ENCODE data around the gene SPINDOC.

Gene SPINDOC

DNA sequence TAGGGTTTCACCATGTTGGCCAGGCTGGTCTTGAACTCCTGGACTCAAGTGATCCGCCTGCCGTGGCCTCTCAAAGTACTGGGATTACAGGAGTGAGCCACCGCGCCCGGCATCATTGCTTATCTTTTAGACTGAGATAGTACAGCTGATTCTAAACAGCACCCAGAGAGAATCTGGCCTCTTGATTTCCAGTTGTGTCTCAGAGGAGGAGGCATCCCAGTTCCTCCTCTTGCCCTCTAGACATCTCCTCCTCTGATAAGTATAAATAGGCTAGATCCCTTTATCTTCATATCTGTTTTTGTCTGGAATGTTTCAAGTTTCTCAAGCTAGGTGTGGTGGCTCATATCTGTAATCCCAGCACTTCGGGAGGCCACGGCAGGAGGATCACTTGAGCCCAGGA, 32.7 kb downstream of the SPINDOC start:
- H3K4me1 ChIP-seq (ENCODE audit: control insufficient read depth in 1 of 2, insufficient read depth in 2 of 2, low read length in 2 of 2) = peaks cover 24 to 49% of the 10 kb centered on the region in 2 donors
- H3K4me3 ChIP-seq (ENCODE audit: low read depth in 1 of 2, low read length in 2 of 2) = no peak overlapping the region
- H3K9me3 ChIP-seq (ENCODE audit: control insufficient read depth in 1 of 2, low read length in 2 of 2) = no peaks in the 10 kb centered on the region
- peaks cover 0 to 10% of the 10 kb centered on the region in 2 donors for H3K36me3 ChIP-seq (ENCODE audit: control insufficient read depth in 1 of 2, insufficient read depth in 2 of 2, low read length in 2 of 2)
- H3K27me3 ChIP-seq (ENCODE audit: low read depth, low read length) = no peaks in the 10 kb centered on the region
- H3K27ac ChIP-seq (ENCODE audit: low read length) = no peak overlapping the region

DNA sequence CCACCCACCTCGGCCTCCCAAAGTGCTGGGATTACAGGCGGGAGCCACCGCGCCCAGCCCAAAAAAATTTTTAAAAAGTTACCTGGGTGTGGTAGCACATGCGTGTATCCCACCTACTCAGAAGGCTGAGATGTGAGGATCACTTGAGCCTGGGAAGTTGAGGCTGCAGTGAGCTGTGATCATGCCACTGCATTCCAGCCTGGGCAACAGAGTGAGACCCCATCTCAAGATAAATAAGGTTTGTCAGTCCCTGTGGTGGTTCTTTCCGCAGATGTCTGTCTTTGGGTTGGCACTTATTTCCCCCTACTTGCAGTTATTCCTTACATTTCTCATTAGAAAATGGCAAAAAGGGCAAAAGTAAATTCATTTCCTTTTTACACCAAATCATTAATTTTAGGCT, 33.6 kb downstream of the SPINDOC start:
- H3K27me3 ChIP-seq (ENCODE audit: low read depth, low read length) = no peaks in the 10 kb centered on the region
- H3K27ac ChIP-seq (ENCODE audit: low read length) = no peak overlapping the region
- peaks cover 17 to 49% of the 10 kb centered on the region in 2 donors for H3K4me1 ChIP-seq (ENCODE audit: control insufficient read depth in 1 of 2, insufficient read depth in 2 of 2, low read length in 2 of 2)
- no peak overlapping the region for H3K4me3 ChIP-seq (ENCODE audit: low read depth in 1 of 2, low read length in 2 of 2)
- H3K36me3 ChIP-seq (ENCODE audit: control insufficient read depth in 1 of 2, insufficient read depth in 2 of 2, low read length in 2 of 2) = peaks cover 0 to 9% of the 10 kb centered on the region in 2 donors
- no peaks in the 10 kb centered on the region for H3K9me3 ChIP-seq (ENCODE audit: control insufficient read depth in 1 of 2, low read length in 2 of 2)

- Histone ChIP-seq H3K9me3 (ENCODE audit: control insufficient read depth in 1 of 2, low read length in 2 of 2) (no peaks in the 10 kb centered on the region), H3K4me1 (ENCODE audit: control insufficient read depth in 1 of 2, insufficient read depth in 2 of 2, low read length in 2 of 2) (peaks cover 16 to 46% of the 10 kb centered on the region in 2 donors), H3K27ac (ENCODE audit: low read length) (no peak overlapping the region), H3K36me3 (ENCODE audit: control insufficient read depth in 1 of 2, insufficient read depth in 2 of 2, low read length in 2 of 2) (peaks cover 0 to 8% of the 10 kb centered on the region in 2 donors), H3K27me3 (ENCODE audit: low read depth, low read length) (no peaks in the 10 kb centered on the region), H3K4me3 (ENCODE audit: low read depth in 1 of 2, low read length in 2 of 2) (no peak overlapping the region)
These were observed 34.1 kb downstream of the SPINDOC start for GRCh38 chr11:63847363-63847762.

GRCh38 chr11:63849691-63850090, 36.4 kb downstream of the SPINDOC start:
- H3K4me1 ChIP-seq (ENCODE audit: control insufficient read depth in 1 of 2, insufficient read depth in 2 of 2, low read length in 2 of 2) = peaks cover 9 to 35% of the 10 kb centered on the region in 2 donors

DNA sequence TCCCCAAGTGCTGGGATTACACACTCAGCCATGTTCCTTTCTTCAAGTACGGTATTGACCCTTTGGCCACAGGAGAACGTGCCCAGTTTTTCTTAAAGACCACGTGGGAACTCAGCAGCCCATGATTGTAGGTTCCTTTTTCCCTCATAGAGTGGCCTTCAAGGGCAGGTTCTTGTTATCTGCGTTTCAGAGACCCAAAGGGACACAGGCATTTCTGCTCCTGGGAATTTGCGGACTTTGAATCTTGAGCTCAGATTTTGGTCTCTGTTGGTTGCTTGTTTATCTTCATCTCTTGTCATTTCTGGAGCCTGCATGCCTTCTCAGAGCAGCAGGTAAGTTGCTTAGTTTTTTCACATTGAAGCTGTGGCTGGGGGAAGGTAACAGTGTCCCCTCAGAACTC, 37.7 kb downstream of the SPINDOC start:
- Histone ChIP-seq H3K27ac (ENCODE audit: low read length) (peak overlapping the region; percentile 2), H3K9me3 (ENCODE audit: control insufficient read depth in 1 of 2, low read length in 2 of 2) (no peaks in the 10 kb centered on the region), H3K4me1 (ENCODE audit: control insufficient read depth in 1 of 2, insufficient read depth in 2 of 2, low read length in 2 of 2) (peaks cover 9 to 24% of the 10 kb centered on the region in 2 donors), H3K36me3 (ENCODE audit: control insufficient read depth in 1 of 2, insufficient read depth in 2 of 2, low read length in 2 of 2) (peaks cover 0 to 3% of the 10 kb centered on the region in 2 donors), H3K4me3 (ENCODE audit: low read depth in 1 of 2, low read length in 2 of 2) (no peak overlapping the region), H3K27me3 (ENCODE audit: low read depth, low read length) (no peaks in the 10 kb centered on the region)

More at GRCh38 chr11:63849691-63850090, 36.4 kb downstream of the SPINDOC start:
- no peak overlapping the region for H3K4me3 ChIP-seq (ENCODE audit: low read depth in 1 of 2, low read length in 2 of 2)
- H3K36me3 ChIP-seq (ENCODE audit: control insufficient read depth in 1 of 2, insufficient read depth in 2 of 2, low read length in 2 of 2) = peaks cover 0 to 3% of the 10 kb centered on the region in 2 donors
- no peaks in the 10 kb centered on the region for H3K27me3 ChIP-seq (ENCODE audit: low read depth, low read length)
- no peak overlapping the region for H3K27ac ChIP-seq (ENCODE audit: low read length)
- no peaks in the 10 kb centered on the region for H3K9me3 ChIP-seq (ENCODE audit: control insufficient read depth in 1 of 2, low read length in 2 of 2)

DNA sequence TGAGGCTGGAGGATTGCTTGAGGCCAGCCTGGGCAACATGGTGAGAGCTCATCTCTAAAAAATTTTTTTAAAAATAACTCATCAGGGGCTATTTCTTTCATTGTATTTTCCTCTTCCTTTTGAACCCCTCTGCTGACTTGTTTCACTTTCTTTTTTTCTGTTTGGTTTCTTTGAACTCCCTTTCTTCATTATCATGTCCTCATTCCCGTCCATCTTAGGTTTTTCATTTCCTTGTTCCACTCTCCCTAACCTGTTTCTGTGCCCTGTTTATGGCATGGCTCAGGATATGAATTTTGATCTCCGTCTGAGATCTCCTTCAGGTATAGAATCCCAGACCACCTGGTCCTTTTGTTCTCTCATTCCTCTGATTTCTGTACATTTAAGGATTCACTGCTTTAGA, 38.1 kb downstream of the SPINDOC start:
- peak overlapping the region; percentile 16 for H3K27ac ChIP-seq (ENCODE audit: low read length)
- no peaks in the 10 kb centered on the region for H3K9me3 ChIP-seq (ENCODE audit: control insufficient read depth in 1 of 2, low read length in 2 of 2)
- H3K4me3 ChIP-seq (ENCODE audit: low read depth in 1 of 2, low read length in 2 of 2) = no peak overlapping the region
- H3K36me3 ChIP-seq (ENCODE audit: control insufficient read depth in 1 of 2, insufficient read depth in 2 of 2, low read length in 2 of 2) = peaks cover 0 to 3% of the 10 kb centered on the region in 2 donors
- H3K4me1 ChIP-seq (ENCODE audit: control insufficient read depth in 1 of 2, insufficient read depth in 2 of 2, low read length in 2 of 2) = peaks cover 9 to 24% of the 10 kb centered on the region in 2 donors
- H3K27me3 ChIP-seq (ENCODE audit: low read depth, low read length) = no peaks in the 10 kb centered on the region

DNA sequence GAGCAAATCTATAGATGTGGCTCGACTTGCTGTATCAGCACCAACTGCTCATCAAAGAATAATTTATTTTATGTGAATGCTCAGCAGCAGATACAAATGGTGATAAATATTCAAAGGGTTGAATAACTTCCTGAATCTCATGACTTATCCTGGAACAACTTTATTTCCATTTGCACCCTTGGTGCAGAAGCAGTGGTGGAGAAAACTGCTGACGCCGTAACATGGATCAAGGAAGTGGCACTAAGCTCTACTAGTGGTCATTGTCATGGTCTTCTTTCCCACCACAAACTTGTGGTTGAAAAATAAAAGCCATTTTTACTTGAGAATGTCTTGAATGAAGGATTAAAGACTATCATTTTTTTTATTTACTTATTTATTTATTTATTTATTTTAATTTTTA, 40.2 kb downstream of the SPINDOC start:
- H3K4me1 ChIP-seq (ENCODE audit: control insufficient read depth in 1 of 2, insufficient read depth in 2 of 2, low read length in 2 of 2) = peaks cover 9 to 15% of the 10 kb centered on the region in 2 donors

GRCh38 chr11:63854696-63855095, 41.4 kb downstream of the SPINDOC start:
- peaks cover 9 to 15% of the 10 kb centered on the region in 2 donors for H3K4me1 ChIP-seq (ENCODE audit: control insufficient read depth in 1 of 2, insufficient read depth in 2 of 2, low read length in 2 of 2)
- H3K9me3 ChIP-seq (ENCODE audit: control insufficient read depth in 1 of 2, low read length in 2 of 2) = no peaks in the 10 kb centered on the region
- H3K4me3 ChIP-seq (ENCODE audit: low read depth in 1 of 2, low read length in 2 of 2) = no peak overlapping the region
- no peaks in the 10 kb centered on the region for H3K27me3 ChIP-seq (ENCODE audit: low read depth, low read length)
- no peak overlapping the region for H3K27ac ChIP-seq (ENCODE audit: low read length)
- H3K36me3 ChIP-seq (ENCODE audit: control insufficient read depth in 1 of 2, insufficient read depth in 2 of 2, low read length in 2 of 2) = peaks cover 0 to 3% of the 10 kb centered on the region in 2 donors

More for the DNA sequence above, 40.2 kb downstream of the SPINDOC start:
- Histone ChIP-seq H3K27me3 (ENCODE audit: low read depth, low read length) (no peaks in the 10 kb centered on the region), H3K9me3 (ENCODE audit: control insufficient read depth in 1 of 2, low read length in 2 of 2) (no peaks in the 10 kb centered on the region), H3K27ac (ENCODE audit: low read length) (no peak overlapping the region), H3K4me3 (ENCODE audit: low read depth in 1 of 2, low read length in 2 of 2) (no peak overlapping the region), H3K36me3 (ENCODE audit: control insufficient read depth in 1 of 2, insufficient read depth in 2 of 2, low read length in 2 of 2) (peaks cover 0 to 3% of the 10 kb centered on the region in 2 donors)

- Histone ChIP-seq H3K4me3 (ENCODE audit: low read depth in 1 of 2, low read length in 2 of 2) (no peak overlapping the region), H3K27me3 (ENCODE audit: low read depth, low read length) (no peaks in the 10 kb centered on the region), H3K36me3 (ENCODE audit: control insufficient read depth in 1 of 2, insufficient read depth in 2 of 2, low read length in 2 of 2) (peaks cover 0 to under 1% of the 10 kb centered on the region in 2 donors), H3K27ac (ENCODE audit: low read length) (no peak overlapping the region), H3K9me3 (ENCODE audit: control insufficient read depth in 1 of 2, low read length in 2 of 2) (no peaks in the 10 kb centered on the region), H3K4me1 (ENCODE audit: control insufficient read depth in 1 of 2, insufficient read depth in 2 of 2, low read length in 2 of 2) (peaks cover 7 to 13% of the 10 kb centered on the region in 2 donors)
These were observed 42.7 kb downstream of the SPINDOC start for GRCh38 chr11:63855975-63856374.

- H3K27ac ChIP-seq (ENCODE audit: low read length) = peak overlapping the region; percentile 16
These were observed 45.6 kb downstream of the SPINDOC start for GRCh38 chr11:63858628-63859550.

DNA sequence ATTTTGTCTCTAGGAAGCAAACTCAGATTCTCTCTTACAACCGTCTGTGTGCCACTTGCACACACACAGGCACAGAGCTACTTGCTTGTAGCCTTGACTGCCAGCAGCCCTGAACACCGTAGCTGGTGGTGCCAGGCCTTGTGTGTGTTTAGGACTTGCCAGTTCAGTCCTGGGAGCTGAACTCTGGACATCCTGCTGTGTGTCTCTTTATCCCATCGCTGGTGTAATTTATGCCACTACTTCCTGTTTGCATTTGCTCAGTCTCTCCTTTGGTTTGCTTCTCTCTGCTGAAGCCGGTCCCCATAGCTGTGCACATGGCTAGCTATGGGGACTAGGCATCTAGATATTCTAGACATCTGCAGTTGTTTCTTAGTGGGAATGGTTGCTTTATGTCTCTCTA, 49.7 kb downstream of the SPINDOC start:
- peaks cover 6% of the 10 kb centered on the region in 2 donors for H3K36me3 ChIP-seq (ENCODE audit: control insufficient read depth in 1 of 2, insufficient read depth in 2 of 2, low read length in 2 of 2)
- H3K27me3 ChIP-seq (ENCODE audit: low read depth, low read length) = no peaks in the 10 kb centered on the region
- peak overlapping the region; percentile 30 for H3K27ac ChIP-seq (ENCODE audit: low read length)
- no peak overlapping the region for H3K4me3 ChIP-seq (ENCODE audit: low read depth in 1 of 2, low read length in 2 of 2)
- peaks cover 0 to 12% of the 10 kb centered on the region in 2 donors for H3K4me1 ChIP-seq (ENCODE audit: control insufficient read depth in 1 of 2, insufficient read depth in 2 of 2, low read length in 2 of 2)
- H3K9me3 ChIP-seq (ENCODE audit: control insufficient read depth in 1 of 2, low read length in 2 of 2) = no peaks in the 10 kb centered on the region

More at GRCh38 chr11:63858628-63859550, 45.6 kb downstream of the SPINDOC start:
- Histone ChIP-seq H3K36me3 (ENCODE audit: control insufficient read depth in 1 of 2, insufficient read depth in 2 of 2, low read length in 2 of 2) (peaks cover 6% of the 10 kb centered on the region in 2 donors), H3K4me1 (ENCODE audit: control insufficient read depth in 1 of 2, insufficient read depth in 2 of 2, low read length in 2 of 2) (peaks cover 0 to 5% of the 10 kb centered on the region in 2 donors), H3K9me3 (ENCODE audit: control insufficient read depth in 1 of 2, low read length in 2 of 2) (no peaks in the 10 kb centered on the region), H3K27me3 (ENCODE audit: low read depth, low read length) (no peaks in the 10 kb centered on the region), H3K4me3 (ENCODE audit: low read depth in 1 of 2, low read length in 2 of 2) (no peak overlapping the region)
